ENCODE measurements around the gene GALNT2. TPM values are rescaled to one million over a fixed set of nuclear protein-coding genes. Genes with fewer than 3 reads are reported as not detected.

Gene GALNT2
- total RNA-seq, 1 donor = 69.5 TPM

- no peak overlapping the region for H3K4me3 ChIP-seq (ENCODE audit: low read depth, low read length)
- DNase-seq (ENCODE audit: low read depth) = no peak
- no peak for TF ChIP-seq CTCF (IDR thresholded peaks at IDR 0.05; ENCODE audit: insufficient read depth, low read depth, low read length)
Observed at GRCh38 chr1:230292689-230293389, 225.8 kb downstream of the GALNT2 start.

GRCh38 chr1:230293390-230293700, 226.3 kb downstream of the GALNT2 start:
- TF ChIP-seq CTCF (IDR thresholded peaks at IDR 0.05; ENCODE audit: insufficient read depth, low read depth, low read length) = no peak
- no peak for DNase-seq (ENCODE audit: low read depth)
- H3K4me3 ChIP-seq (ENCODE audit: low read depth, low read length) = no peak overlapping the region

GRCh38 chr1:230295367-230295766, 228.3 kb downstream of the GALNT2 start:
- no peak for DNase-seq (ENCODE audit: low read depth)
- TF ChIP-seq CTCF (IDR thresholded peaks at IDR 0.05; ENCODE audit: insufficient read depth, low read depth, low read length) = no peak

DNA sequence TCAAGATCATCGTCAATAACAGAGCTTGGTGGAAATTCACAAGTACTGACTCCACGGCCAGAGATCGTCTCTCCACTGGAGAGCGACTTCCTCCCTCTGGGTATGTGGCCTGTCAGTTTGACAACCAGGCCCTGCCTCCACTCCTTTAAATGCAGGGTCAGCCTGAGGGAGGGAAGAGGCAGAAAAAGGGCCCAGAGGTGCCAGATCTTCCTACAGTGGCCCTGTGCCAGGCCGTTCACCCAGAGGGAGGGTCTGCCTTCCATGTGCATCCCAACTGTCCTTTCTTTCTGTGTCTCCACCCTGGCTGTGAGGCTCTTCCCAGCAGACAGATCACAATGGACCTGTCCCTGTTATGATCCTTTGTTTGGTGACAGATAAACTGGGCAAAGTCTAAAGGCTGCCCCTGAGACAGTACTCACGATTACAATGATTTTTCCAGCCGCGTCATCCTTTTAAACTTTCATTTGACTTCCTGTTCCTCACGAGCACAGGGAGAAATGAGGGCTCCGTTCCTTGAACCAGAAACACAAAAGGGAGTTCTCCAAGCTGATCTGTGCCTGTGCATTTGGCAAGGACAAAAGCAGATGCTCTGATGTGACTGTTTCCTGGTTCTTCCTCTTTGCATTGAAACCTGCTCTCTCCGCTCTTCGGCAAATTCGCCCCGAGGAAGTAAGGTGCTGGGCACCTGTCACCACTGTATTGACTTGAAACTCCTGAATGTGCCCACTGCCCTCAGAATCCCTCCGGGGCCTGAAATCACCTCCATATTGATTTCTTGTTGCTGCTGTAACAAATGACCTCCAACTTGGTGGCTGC, 232.4 kb downstream of the GALNT2 start:
- DNase-seq (ENCODE audit: low read depth) = no peak
- H3K4me3 ChIP-seq (ENCODE audit: low read depth, low read length) = no peak overlapping the region

More at GRCh38 chr1:230295367-230295766, 228.3 kb downstream of the GALNT2 start:
- no peak overlapping the region for H3K4me3 ChIP-seq (ENCODE audit: low read depth, low read length)

GRCh38 chr1:230300322-230301301, 233.6 kb downstream of the GALNT2 start:
- TF ChIP-seq CTCF (IDR thresholded peaks at IDR 0.05; ENCODE audit: insufficient read depth, low read depth, low read length) = no peak
- DNase-seq (ENCODE audit: low read depth) = no peak
- H3K4me3 ChIP-seq (ENCODE audit: low read depth, low read length) = no peak overlapping the region

More for the DNA sequence above, 232.4 kb downstream of the GALNT2 start:
- TF ChIP-seq CTCF (IDR thresholded peaks at IDR 0.05; ENCODE audit: insufficient read depth, low read depth, low read length) = no peak

GRCh38 chr1:230301322-230301721, 234.3 kb downstream of the GALNT2 start:
- no peak overlapping the region for H3K4me3 ChIP-seq (ENCODE audit: low read depth, low read length)
- no peak for DNase-seq (ENCODE audit: low read depth)
- no peak for TF ChIP-seq CTCF (IDR thresholded peaks at IDR 0.05; ENCODE audit: insufficient read depth, low read depth, low read length)
